K562 (cell line): Measurements from ENCODE around the gene EME2. TPM values are rescaled to one million over a fixed set of nuclear protein-coding genes. Genes with fewer than 3 reads are reported as not detected.

Source experiments
- HNRNPUL1 ChIP-seq: fragments of 200-400 bp; formaldehyde crosslinking; IDR thresholded peaks from 2 replicates; pipeline ENCODE4 v1.6.1; 2017; ENCODE audit warnings: low read length
- NR2C1 ChIP-seq, 2 experiments: fragments of 450-650 bp; IDR thresholded peaks; 2 replicates each; pipeline ENCODE4 v1.6.1; 2017; ENCODE audit warnings: mild to moderate bottlenecking in 2 of 2, antibody characterized with exemption in 1 of 2, inconsistent platforms in 1 of 2, missing compliant biosample characterization in 1 of 2, missing genetic modification characterization in 1 of 2
- ZNF354B ChIP-seq: fragments of 250-450 bp; sonication (Bioruptor Pico); IDR thresholded peaks from 2 replicates; pipeline ENCODE4 v1.4.0; 2020
- polyA plus RNA-seq, 8 experiments: library from polyadenylated mRNA; depleted of rRNA in 4 of 8; stranded (reverse) in 5 of 8; unstranded in 3 of 8; fragments of >200 nt; fragmentation: Nextera tagmentation in 2 of 8; fragmentation: Illumina TruSeq in 1 of 8; extraction: Ambion mirVana in 2 of 8; extraction: Trizol in 1 of 8; gene quantifications; 2 replicates each; pipeline versions ENCODE4 v1.2.1 to v1.2.3, GENCODE V29; 2011 to 2014; ENCODE audit warnings: inconsistent platforms in 1 of 8, missing spikeins in 1 of 8
- total RNA-seq, 7 experiments: library from RNA; depleted of rRNA in 6 of 7; stranded (reverse); fragments of >200 nt in 6 of 7; fragmentation: Illumina TruSeq in 2 of 7; extraction: Trizol in 2 of 7; gene quantifications; 2 replicates each; pipeline versions ENCODE4 v1.2.1 to v1.2.3, GENCODE V29; 2011 to 2021; ENCODE audit warnings: low replicate concordance in 1 of 7
- TF ChIP-seq, protein P1 (sequence below): fragments of 200-600 bp; sonication (generic); IDR thresholded peaks from one replicate; pipeline ENCODE4 v1.6.1; 2012; ENCODE audit warnings: mild to moderate bottlenecking, low read depth, low read length, inconsistent platforms
- TF ChIP-seq, protein P2 (sequence below): sonication (generic); formaldehyde crosslinking; IDR thresholded peaks from 2 replicates; pipeline ENCODE4 v1.8.0; 2023; ENCODE audit warnings: mild to moderate bottlenecking, missing genetic modification reagents
- TF ChIP-seq, protein P3 (sequence below): IDR thresholded peaks from 3 replicates; pipeline ENCODE4 v1.6.1; 2011; ENCODE audit warnings: borderline replicate concordance, mild to moderate bottlenecking; ENCODE audit not compliant: insufficient read length, insufficient read depth

Gene EME2
- total and polyA plus RNA-seq, 9 of the 15 experiments (the other 6 are each of a cell fraction or from before 2014, with no cell fraction given), result 0.35 to 19.9 (median 3.5) TPM

DNA sequence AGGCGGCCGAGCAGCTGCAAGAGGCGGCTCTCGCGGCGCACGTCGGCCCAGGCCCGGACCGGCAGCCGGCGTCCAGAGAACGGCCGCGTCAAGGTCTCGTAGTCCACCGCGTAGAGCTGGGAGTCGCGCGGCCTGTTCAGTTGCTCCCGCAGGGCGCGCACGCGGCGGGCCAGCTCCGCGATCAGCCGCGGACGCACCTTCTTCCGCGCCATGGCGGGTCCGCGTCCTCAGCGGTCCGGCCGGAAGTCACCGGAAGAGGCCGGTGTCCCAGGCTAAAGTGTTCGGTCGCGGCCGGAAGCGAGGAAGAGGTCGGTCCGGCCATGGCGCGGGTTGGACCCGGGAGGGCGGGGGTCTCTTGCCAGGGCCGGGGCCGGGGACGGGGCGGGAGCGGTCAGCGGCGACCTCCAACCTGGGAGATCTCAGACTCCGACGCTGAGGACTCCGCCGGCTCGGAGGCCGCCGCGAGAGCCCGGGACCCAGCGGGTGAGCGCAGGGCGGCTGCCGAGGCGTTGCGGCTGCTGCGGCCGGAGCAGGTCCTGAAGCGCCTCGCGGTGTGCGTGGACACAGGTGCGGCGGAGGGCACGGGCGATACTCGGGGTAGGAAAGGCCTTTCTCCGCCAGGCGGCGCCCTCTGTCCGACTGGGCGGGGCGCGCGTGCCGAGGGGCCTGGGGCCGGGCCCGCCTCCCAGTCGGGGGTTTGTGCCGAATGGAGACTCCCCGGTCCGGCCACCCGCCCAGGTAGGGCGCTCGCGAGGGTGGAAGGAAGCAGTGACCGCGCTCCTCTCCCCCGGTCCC lies 495 bp downstream of the EME2 start, which contains the start of gene MRPS34 (continued):
- TF ChIP-seq, protein P1, sequence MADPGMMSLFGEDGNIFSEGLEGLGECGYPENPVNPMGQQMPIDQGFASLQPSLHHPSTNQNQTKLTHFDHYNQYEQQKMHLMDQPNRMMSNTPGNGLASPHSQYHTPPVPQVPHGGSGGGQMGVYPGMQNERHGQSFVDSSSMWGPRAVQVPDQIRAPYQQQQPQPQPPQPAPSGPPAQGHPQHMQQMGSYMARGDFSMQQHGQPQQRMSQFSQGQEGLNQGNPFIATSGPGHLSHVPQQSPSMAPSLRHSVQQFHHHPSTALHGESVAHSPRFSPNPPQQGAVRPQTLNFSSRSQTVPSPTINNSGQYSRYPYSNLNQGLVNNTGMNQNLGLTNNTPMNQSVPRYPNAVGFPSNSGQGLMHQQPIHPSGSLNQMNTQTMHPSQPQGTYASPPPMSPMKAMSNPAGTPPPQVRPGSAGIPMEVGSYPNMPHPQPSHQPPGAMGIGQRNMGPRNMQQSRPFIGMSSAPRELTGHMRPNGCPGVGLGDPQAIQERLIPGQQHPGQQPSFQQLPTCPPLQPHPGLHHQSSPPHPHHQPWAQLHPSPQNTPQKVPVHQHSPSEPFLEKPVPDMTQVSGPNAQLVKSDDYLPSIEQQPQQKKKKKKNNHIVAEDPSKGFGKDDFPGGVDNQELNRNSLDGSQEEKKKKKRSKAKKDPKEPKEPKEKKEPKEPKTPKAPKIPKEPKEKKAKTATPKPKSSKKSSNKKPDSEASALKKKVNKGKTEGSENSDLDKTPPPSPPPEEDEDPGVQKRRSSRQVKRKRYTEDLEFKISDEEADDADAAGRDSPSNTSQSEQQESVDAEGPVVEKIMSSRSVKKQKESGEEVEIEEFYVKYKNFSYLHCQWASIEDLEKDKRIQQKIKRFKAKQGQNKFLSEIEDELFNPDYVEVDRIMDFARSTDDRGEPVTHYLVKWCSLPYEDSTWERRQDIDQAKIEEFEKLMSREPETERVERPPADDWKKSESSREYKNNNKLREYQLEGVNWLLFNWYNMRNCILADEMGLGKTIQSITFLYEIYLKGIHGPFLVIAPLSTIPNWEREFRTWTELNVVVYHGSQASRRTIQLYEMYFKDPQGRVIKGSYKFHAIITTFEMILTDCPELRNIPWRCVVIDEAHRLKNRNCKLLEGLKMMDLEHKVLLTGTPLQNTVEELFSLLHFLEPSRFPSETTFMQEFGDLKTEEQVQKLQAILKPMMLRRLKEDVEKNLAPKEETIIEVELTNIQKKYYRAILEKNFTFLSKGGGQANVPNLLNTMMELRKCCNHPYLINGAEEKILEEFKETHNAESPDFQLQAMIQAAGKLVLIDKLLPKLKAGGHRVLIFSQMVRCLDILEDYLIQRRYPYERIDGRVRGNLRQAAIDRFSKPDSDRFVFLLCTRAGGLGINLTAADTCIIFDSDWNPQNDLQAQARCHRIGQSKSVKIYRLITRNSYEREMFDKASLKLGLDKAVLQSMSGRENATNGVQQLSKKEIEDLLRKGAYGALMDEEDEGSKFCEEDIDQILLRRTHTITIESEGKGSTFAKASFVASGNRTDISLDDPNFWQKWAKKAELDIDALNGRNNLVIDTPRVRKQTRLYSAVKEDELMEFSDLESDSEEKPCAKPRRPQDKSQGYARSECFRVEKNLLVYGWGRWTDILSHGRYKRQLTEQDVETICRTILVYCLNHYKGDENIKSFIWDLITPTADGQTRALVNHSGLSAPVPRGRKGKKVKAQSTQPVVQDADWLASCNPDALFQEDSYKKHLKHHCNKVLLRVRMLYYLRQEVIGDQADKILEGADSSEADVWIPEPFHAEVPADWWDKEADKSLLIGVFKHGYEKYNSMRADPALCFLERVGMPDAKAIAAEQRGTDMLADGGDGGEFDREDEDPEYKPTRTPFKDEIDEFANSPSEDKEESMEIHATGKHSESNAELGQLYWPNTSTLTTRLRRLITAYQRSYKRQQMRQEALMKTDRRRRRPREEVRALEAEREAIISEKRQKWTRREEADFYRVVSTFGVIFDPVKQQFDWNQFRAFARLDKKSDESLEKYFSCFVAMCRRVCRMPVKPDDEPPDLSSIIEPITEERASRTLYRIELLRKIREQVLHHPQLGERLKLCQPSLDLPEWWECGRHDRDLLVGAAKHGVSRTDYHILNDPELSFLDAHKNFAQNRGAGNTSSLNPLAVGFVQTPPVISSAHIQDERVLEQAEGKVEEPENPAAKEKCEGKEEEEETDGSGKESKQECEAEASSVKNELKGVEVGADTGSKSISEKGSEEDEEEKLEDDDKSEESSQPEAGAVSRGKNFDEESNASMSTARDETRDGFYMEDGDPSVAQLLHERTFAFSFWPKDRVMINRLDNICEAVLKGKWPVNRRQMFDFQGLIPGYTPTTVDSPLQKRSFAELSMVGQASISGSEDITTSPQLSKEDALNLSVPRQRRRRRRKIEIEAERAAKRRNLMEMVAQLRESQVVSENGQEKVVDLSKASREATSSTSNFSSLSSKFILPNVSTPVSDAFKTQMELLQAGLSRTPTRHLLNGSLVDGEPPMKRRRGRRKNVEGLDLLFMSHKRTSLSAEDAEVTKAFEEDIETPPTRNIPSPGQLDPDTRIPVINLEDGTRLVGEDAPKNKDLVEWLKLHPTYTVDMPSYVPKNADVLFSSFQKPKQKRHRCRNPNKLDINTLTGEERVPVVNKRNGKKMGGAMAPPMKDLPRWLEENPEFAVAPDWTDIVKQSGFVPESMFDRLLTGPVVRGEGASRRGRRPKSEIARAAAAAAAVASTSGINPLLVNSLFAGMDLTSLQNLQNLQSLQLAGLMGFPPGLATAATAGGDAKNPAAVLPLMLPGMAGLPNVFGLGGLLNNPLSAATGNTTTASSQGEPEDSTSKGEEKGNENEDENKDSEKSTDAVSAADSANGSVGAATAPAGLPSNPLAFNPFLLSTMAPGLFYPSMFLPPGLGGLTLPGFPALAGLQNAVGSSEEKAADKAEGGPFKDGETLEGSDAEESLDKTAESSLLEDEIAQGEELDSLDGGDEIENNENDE, result no peak
- TF ChIP-seq ZNF354B (CRISPR knock-in tag), result no peak
- TF ChIP-seq, protein P2, sequence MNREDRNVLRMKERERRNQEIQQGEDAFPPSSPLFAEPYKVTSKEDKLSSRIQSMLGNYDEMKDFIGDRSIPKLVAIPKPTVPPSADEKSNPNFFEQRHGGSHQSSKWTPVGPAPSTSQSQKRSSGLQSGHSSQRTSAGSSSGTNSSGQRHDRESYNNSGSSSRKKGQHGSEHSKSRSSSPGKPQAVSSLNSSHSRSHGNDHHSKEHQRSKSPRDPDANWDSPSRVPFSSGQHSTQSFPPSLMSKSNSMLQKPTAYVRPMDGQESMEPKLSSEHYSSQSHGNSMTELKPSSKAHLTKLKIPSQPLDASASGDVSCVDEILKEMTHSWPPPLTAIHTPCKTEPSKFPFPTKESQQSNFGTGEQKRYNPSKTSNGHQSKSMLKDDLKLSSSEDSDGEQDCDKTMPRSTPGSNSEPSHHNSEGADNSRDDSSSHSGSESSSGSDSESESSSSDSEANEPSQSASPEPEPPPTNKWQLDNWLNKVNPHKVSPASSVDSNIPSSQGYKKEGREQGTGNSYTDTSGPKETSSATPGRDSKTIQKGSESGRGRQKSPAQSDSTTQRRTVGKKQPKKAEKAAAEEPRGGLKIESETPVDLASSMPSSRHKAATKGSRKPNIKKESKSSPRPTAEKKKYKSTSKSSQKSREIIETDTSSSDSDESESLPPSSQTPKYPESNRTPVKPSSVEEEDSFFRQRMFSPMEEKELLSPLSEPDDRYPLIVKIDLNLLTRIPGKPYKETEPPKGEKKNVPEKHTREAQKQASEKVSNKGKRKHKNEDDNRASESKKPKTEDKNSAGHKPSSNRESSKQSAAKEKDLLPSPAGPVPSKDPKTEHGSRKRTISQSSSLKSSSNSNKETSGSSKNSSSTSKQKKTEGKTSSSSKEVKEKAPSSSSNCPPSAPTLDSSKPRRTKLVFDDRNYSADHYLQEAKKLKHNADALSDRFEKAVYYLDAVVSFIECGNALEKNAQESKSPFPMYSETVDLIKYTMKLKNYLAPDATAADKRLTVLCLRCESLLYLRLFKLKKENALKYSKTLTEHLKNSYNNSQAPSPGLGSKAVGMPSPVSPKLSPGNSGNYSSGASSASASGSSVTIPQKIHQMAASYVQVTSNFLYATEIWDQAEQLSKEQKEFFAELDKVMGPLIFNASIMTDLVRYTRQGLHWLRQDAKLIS, result 0 out of 2 replicates have a peak, but pooled peaks have one; percentile 27
- no peak for TF ChIP-seq NR2C1 (IDR thresholded peaks at IDR 0.05)
- TF ChIP-seq NR2C1 (tag; IDR thresholded peaks at IDR 0.05), result peak; percentile 56; the same call in 1 of the 2 replicates
- no peak for TF ChIP-seq HNRNPUL1
- TF ChIP-seq, protein P3, sequence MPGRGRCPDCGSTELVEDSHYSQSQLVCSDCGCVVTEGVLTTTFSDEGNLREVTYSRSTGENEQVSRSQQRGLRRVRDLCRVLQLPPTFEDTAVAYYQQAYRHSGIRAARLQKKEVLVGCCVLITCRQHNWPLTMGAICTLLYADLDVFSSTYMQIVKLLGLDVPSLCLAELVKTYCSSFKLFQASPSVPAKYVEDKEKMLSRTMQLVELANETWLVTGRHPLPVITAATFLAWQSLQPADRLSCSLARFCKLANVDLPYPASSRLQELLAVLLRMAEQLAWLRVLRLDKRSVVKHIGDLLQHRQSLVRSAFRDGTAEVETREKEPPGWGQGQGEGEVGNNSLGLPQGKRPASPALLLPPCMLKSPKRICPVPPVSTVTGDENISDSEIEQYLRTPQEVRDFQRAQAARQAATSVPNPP, result no peak
